Gastrocnemius medialis (tissue), 4 donors: ENCODE results near the gene ARSG.

Experiments used
- CTCF ChIP-seq, 5 experiments: fragments of 450-650 bp in 3 of 5; fragments of 200-600 bp in 2 of 5; sonication (generic) in 2 of 5; IDR thresholded peaks in 4 of 5; conservative IDR thresholded peaks in 1 of 5; 1 replicate in 4 of 5; 2 replicates in 1 of 5; pipeline ENCODE4 v1.5.1; 2016 to 2019; ENCODE audit warnings: antibody characterized with exemption in 5 of 5, mild to moderate bottlenecking in 3 of 5, moderate library complexity in 3 of 5
- POLR2A ChIP-seq, 2 donors: fragments of 450-650 bp; IDR thresholded peaks; one replicate each; pipeline ENCODE4 v1.6.1; 2017; ENCODE audit warnings: antibody characterized with exemption in 2 of 2, mild to moderate bottlenecking in 2 of 2, moderate library complexity in 2 of 2

- no peak for TF ChIP-seq CTCF (IDR thresholded peaks at IDR 0.05 in 4 of 5, conservative IDR thresholded peaks at IDR 0.05 in 1 of 5)
- no peak for TF ChIP-seq POLR2A (IDR thresholded peaks at IDR 0.05)
Measured at GRCh38 chr17:68452724-68453290, 161.5 kb downstream of the ARSG start.
